ENCODE data around the gene CPA2.

DNA sequence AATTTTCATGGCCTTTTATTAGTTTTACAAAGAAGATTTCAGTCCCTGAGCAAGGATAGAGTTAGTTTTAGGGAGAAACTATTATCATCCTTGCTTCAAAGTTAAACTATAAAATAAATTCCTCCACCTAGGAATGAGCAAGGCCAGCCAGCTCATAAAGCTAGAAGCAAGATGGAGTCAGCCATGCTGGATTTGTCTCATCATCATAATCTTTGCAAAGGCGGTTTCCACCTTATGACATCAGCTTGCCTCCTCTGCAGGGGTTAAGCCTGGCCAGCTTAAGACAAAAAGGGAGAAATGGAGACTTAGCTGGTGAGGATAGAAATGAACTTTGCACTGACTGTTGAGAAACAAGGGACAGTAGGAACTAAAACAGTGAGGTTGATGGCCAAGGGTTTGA is 40.3 kb upstream of the CPA2 start:
- TF ChIP-seq SUZ12 (IDR thresholded peaks at IDR 0.05; ENCODE audit: extremely low read depth, insufficient read depth, insufficient read length) (no peak), YY1 (IDR thresholded peaks at IDR 0.05; ENCODE audit: insufficient read depth, insufficient read length) (no peak), ZNF274 (IDR thresholded peaks at IDR 0.05; ENCODE audit: low read depth, low read length) (no peak)
